ENCODE data around the gene TSHZ2.

- no peak for TF ChIP-seq CTCF (IDR thresholded peaks at IDR 0.05; ENCODE audit: extremely low read depth in 1 of 2, insufficient read depth in 1 of 2, low read depth in 1 of 2, low read length in 2 of 2)
- no peak for TF ChIP-seq POLR2AphosphoS5 (IDR thresholded peaks at IDR 0.05; ENCODE audit: insufficient read depth, low read depth, low read length)
- TF ChIP-seq POLR2A (IDR thresholded peaks at IDR 0.05; ENCODE audit: low read depth, low read length): no peak
- TF ChIP-seq JUN (IDR thresholded peaks at IDR 0.05; ENCODE audit: borderline replicate concordance, insufficient read depth, insufficient read length, low read depth): no peak
- no peak for TF ChIP-seq EZH2 (IDR thresholded peaks at IDR 0.05; ENCODE audit: borderline replicate concordance, low read depth, low read length, severe bottlenecking)
- no peak for TF ChIP-seq FOS (IDR thresholded peaks at IDR 0.05; ENCODE audit: borderline replicate concordance, insufficient read depth, low read length)
- TF ChIP-seq MAX (IDR thresholded peaks at IDR 0.05; ENCODE audit: insufficient read depth, insufficient read length): no peak
- TF ChIP-seq MYC (IDR thresholded peaks at IDR 0.05; ENCODE audit: low read depth, low read length): no peak
- TF ChIP-seq GATA2 (IDR thresholded peaks at IDR 0.05; ENCODE audit: insufficient read depth, insufficient read length, low read depth, low read length): no peak
Measured at GRCh38 chr20:53190225-53190624, 218.1 kb downstream of the TSHZ2 start.
